SK-N-SH (cell line): Measurements from ENCODE around the gene MIOX. TPM values are rescaled to one million over a fixed set of nuclear protein-coding genes. Genes with fewer than 3 reads are reported as not detected.

ENCODE experiments used
- CTCF ChIA-PET: fragments of 300-600, 350-600 bp; formaldehyde crosslinking; extraction: SDS; loops from one replicate; lab custom pipeline; 2021; lab: Yijun Ruan, JAX
- POLR2A ChIA-PET: fragments of 350-600 bp; sonication (Branson Sonifier 250); formaldehyde crosslinking; extraction: SDS; loops from one replicate; lab custom pipeline; 2020; ENCODE audit warnings: antibody characterized with exemption, inconsistent platforms; lab: Yijun Ruan, JAX
- DNase-seq: peaks from one replicate; pipeline ENCODE4 v3.0.0; 2012
- H2AFZ ChIP-seq: fragments of 200-600 bp; sonication (generic); 2 replicates; pipeline ENCODE4 v1.8.1; 2016; ENCODE audit warnings: antibody characterized with exemption, mild to moderate bottlenecking, low read depth
- H3F3A ChIP-seq: fragments of 200-600 bp; sonication (generic); replicated peaks from 2 replicates; pipeline ENCODE3; 2016; ENCODE audit warnings: antibody characterized with exemption, mild to moderate bottlenecking; ENCODE audit not compliant: insufficient read depth
- H3K27ac ChIP-seq, 2 experiments: fragments of 200-500 bp in 1 of 2; fragments of 200-600 bp in 1 of 2; sonication (Bioruptor generic) in 1 of 2; sonication (generic), shearing (Covaris generic) in 1 of 2; 2 replicates each; pipeline versions ENCODE4 v1.5.1 to v1.6.1; 2014 to 2016; ENCODE audit warnings: low read depth in 2 of 2, inconsistent platforms in 1 of 2, low read length in 1 of 2, mild to moderate bottlenecking in 1 of 2, mixed read lengths in 1 of 2
- H3K27me3 ChIP-seq: fragments of 200-600 bp; sonication (generic), shearing (Covaris generic); 2 replicates; pipeline ENCODE4 v1.6.1; 2016; ENCODE audit warnings: mixed run types; ENCODE audit not compliant: insufficient read depth
- H3K36me3 ChIP-seq, 2 experiments: fragments of 200-500 bp in 1 of 2; fragments of 200-600 bp in 1 of 2; sonication (Bioruptor generic) in 1 of 2; sonication (generic) in 1 of 2; replicated peaks in 1 of 2; 2 replicates each; pipeline versions ENCODE3 to v1.5.1; 2014 to 2016; ENCODE audit warnings: low read length in 1 of 2, mild to moderate bottlenecking in 1 of 2; ENCODE audit not compliant: insufficient read depth in 2 of 2, control insufficient read depth in 1 of 2
- H3K4me1 ChIP-seq, 2 experiments: fragments of 200-500 bp in 1 of 2; fragments of 200-600 bp in 1 of 2; sonication (Bioruptor generic) in 1 of 2; sonication (generic), shearing (Covaris generic) in 1 of 2; 2 replicates each; pipeline versions ENCODE4 v1.5.1 to v1.6.1; 2014 to 2016; ENCODE audit warnings: low read depth in 1 of 2, low read length in 1 of 2, mixed run types in 1 of 2; ENCODE audit not compliant: insufficient read depth in 2 of 2, control insufficient read depth in 1 of 2
- H3K4me2 ChIP-seq: fragments of 200-600 bp; sonication (generic), shearing (Covaris generic); 2 replicates; pipeline ENCODE4 v1.6.1; 2017; ENCODE audit warnings: mixed run types
- H3K4me3 ChIP-seq, 2 experiments: fragments of 200-500 bp in 1 of 2; fragments of 200-600 bp in 1 of 2; sonication (Bioruptor generic) in 1 of 2; sonication (generic), shearing (Covaris generic) in 1 of 2; 2 replicates each; pipeline versions ENCODE4 v1.5.1 to v1.8.1; 2014 to 2016; ENCODE audit warnings: low read depth in 2 of 2, inconsistent platforms in 1 of 2, low read length in 1 of 2, mild to moderate bottlenecking in 1 of 2, mixed read lengths in 1 of 2, moderate library complexity in 1 of 2
- H3K79me2 ChIP-seq: fragments of 200-600 bp; sonication (generic); 2 replicates; pipeline ENCODE4 v1.8.1; 2017; ENCODE audit warnings: mild to moderate bottlenecking; ENCODE audit not compliant: insufficient read depth
- H3K9ac ChIP-seq: fragments of 200-600 bp; sonication (generic); 2 replicates; pipeline ENCODE4 v1.6.1; 2017; ENCODE audit warnings: mixed run types
- H3K9me2 ChIP-seq: fragments of 200-600 bp; sonication (generic); 2 replicates; pipeline ENCODE4 v1.6.1; 2017; ENCODE audit warnings: mixed run types
- H3K9me3 ChIP-seq: fragments of 200-600 bp; sonication (generic); 2 replicates; pipeline ENCODE4 v1.6.1; 2017; ENCODE audit warnings: mixed run types, mild to moderate bottlenecking, moderate library complexity
- H4K20me1 ChIP-seq: fragments of 200-600 bp; sonication (generic); 2 replicates; pipeline ENCODE4 v1.6.1; 2017; ENCODE audit warnings: mild to moderate bottlenecking, mixed run types; ENCODE audit not compliant: insufficient read depth
- CHD2 ChIP-seq: fragments of 150-350 bp; IDR thresholded peaks from 2 replicates; pipeline ENCODE4 v1.6.1; 2018; ENCODE audit warnings: low read length; ENCODE audit not compliant: partially characterized antibody
- FOSL2 ChIP-seq: IDR thresholded peaks from 2 replicates; pipeline ENCODE4 v1.4.0; 2012; ENCODE audit warnings: low read depth, mild to moderate bottlenecking, moderate library complexity, borderline replicate concordance
- FOXM1 ChIP-seq: IDR thresholded peaks from 2 replicates; pipeline ENCODE4 v1.4.0; 2012; ENCODE audit warnings: low read depth, mild to moderate bottlenecking
- MEF2A ChIP-seq: IDR thresholded peaks from 2 replicates; pipeline ENCODE4 v1.4.0; 2012; ENCODE audit warnings: low read depth, borderline replicate concordance
- MXI1 ChIP-seq: IDR thresholded peaks from 2 replicates; pipeline ENCODE4 v1.6.1; 2012; ENCODE audit warnings: mild to moderate bottlenecking, low read depth, low read length, improper control_type of control experiment
- NFIC ChIP-seq: IDR thresholded peaks from 2 replicates; pipeline ENCODE4 v1.4.0; 2012; ENCODE audit warnings: borderline replicate concordance
- RAD21 ChIP-seq: IDR thresholded peaks from 2 replicates; pipeline ENCODE4 v1.6.1; 2012; ENCODE audit warnings: mild to moderate bottlenecking, low read length
- RFX5 ChIP-seq: IDR thresholded peaks from 2 replicates; pipeline ENCODE4 v1.6.1; 2012; ENCODE audit warnings: mild to moderate bottlenecking, improper control_type of control experiment, low read length
- SIN3A ChIP-seq: IDR thresholded peaks from 2 replicates; pipeline ENCODE4 v1.6.1; 2012; ENCODE audit warnings: low read depth, mild to moderate bottlenecking, low read length, moderate library complexity, borderline replicate concordance
- SMC3 ChIP-seq: IDR thresholded peaks from 2 replicates; pipeline ENCODE4 v1.6.1; 2012; ENCODE audit warnings: low read depth, low read length, improper control_type of control experiment
- WGBS: methylation state at CpG from one replicate; pipeline ENCODE4 v1.1.6; 2017; ENCODE audit warnings: low lambda C conversion rate; 5-methylcytosine and 5-hydroxymethylcytosine counted together
- polyA plus RNA-seq, 3 experiments: library from polyadenylated mRNA; depleted of rRNA; stranded (reverse); fragments of >200 nt; gene quantifications; 2 replicates each; pipeline ENCODE4 v1.2.3, GENCODE V29; 2012
- TF ChIP-seq, protein P1 (sequence below): IDR thresholded peaks from 2 replicates; pipeline ENCODE4 v1.4.0; 2012; ENCODE audit warnings: low read depth, borderline replicate concordance
- TF ChIP-seq, protein P2 (sequence below): IDR thresholded peaks from 2 replicates; pipeline ENCODE4 v1.4.0; 2012; ENCODE audit warnings: low read depth
- TF ChIP-seq, protein P3 (sequence below): fragments of 200-600 bp; sonication (generic); IDR thresholded peaks from 2 replicates; pipeline ENCODE4 v1.6.1; 2017; ENCODE audit warnings: antibody characterized with exemption, mild to moderate bottlenecking, moderate library complexity

MIOX gene
- polyA plus RNA-seq, 1 of the 3 experiments (the other 2 are of a cell fraction), result 0.05 TPM

- Histone ChIP-seq H3K36me3 (peaks cover 0 to 70% of the 10 kb centered on the region in 2 experiments), H2AFZ (no peak overlapping the region), H3K27me3 (no peaks in the 10 kb centered on the region), H3K4me2 (no peak overlapping the region), H3K9me3 (no peaks in the 10 kb centered on the region), H3F3A (peaks cover 4% of the 10 kb centered on the region), H3K4me3 (no peak overlapping the region), H3K79me2 (no peaks in the 10 kb centered on the region), H3K9ac (no peak overlapping the region), H3K4me1 (peaks cover 1 to 6% of the 10 kb centered on the region in 2 experiments; a peak in 1 of 4 replicates), H4K20me1 (no peaks in the 10 kb centered on the region), H3K9me2 (no peaks in the 10 kb centered on the region), H3K27ac (no peak overlapping the region)
- TF ChIP-seq RFX5, result no peak
- TF ChIP-seq, protein P1, sequence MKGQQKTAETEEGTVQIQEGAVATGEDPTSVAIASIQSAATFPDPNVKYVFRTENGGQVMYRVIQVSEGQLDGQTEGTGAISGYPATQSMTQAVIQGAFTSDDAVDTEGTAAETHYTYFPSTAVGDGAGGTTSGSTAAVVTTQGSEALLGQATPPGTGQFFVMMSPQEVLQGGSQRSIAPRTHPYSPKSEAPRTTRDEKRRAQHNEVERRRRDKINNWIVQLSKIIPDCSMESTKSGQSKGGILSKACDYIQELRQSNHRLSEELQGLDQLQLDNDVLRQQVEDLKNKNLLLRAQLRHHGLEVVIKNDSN, result no peak
- TF ChIP-seq MXI1, result no peak
- TF ChIP-seq CHD2, result no peak
- no peak for TF ChIP-seq MEF2A
- TF ChIP-seq FOXM1, result no peak
- TF ChIP-seq, protein P2, sequence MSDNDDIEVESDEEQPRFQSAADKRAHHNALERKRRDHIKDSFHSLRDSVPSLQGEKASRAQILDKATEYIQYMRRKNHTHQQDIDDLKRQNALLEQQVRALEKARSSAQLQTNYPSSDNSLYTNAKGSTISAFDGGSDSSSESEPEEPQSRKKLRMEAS, result no peak
- no peak for TF ChIP-seq RAD21
- no peak for TF ChIP-seq FOSL2
- ChIA-PET CTCF (interaction anchor here (1.3 to 1.5 kb wide), 2 partner anchors 97 to 188 kb away, joined by 3 read pairs; no protein-coding TSS in a partner anchor), POLR2A (no interaction called here)
- WGBS, result 100% methylated on average over 4 of the region's 17 CpGs
- DNase-seq, result peak; percentile 24
Measured at GRCh38 chr22:50439314-50439870, 47.3 kb upstream of the MIOX start.

DNA sequence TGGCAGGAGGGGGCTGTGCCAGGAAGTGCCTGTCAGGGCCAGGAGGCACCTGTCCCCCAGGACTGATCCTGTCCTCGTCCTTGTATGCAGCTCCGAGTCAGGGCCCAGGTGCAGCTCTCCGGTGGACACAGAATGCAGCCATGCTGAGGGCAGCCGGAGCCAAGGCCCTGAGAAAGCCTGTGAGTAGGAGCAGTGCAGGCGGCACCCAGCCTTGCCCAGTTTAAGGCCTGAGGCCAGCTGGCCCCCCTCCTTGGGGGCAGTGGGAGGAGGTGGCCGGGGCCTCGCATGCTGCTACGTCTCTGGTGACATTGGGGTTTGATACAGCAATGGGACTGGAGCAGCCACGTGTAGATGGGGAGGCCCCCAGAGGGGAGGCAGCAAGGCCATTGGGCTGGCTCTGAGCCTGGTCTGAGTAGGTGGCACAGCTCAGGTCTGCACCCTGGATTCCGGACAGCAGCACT lies 46.8 kb upstream of the MIOX start:
- WGBS, result 88% methylated on average over 4 of the region's 10 CpGs
- CTCF ChIA-PET, result interaction anchor here (1.2 to 1.5 kb wide), 2 partner anchors 19 to 188 kb away, joined by 3 read pairs; no protein-coding TSS in a partner anchor

More for the DNA sequence above, 46.8 kb upstream of the MIOX start:
- Histone ChIP-seq H2AFZ (no peak overlapping the region), H3K27ac (no peak overlapping the region), H3K27me3 (no peaks in the 10 kb centered on the region), H3K36me3 (peaks cover 0 to 73% of the 10 kb centered on the region in 2 experiments), H4K20me1 (peaks cover 3% of the 10 kb centered on the region; the same call in 1 of the 2 replicates), H3K79me2 (no peaks in the 10 kb centered on the region), H3F3A (peaks cover 8% of the 10 kb centered on the region), H3K4me1 (peaks cover 5 to 9% of the 10 kb centered on the region in 2 experiments; a peak in 1 of 4 replicates), H3K9me3 (no peaks in the 10 kb centered on the region)
- POLR2A ChIA-PET, result no interaction called here
- TF ChIP-seq, protein P3, sequence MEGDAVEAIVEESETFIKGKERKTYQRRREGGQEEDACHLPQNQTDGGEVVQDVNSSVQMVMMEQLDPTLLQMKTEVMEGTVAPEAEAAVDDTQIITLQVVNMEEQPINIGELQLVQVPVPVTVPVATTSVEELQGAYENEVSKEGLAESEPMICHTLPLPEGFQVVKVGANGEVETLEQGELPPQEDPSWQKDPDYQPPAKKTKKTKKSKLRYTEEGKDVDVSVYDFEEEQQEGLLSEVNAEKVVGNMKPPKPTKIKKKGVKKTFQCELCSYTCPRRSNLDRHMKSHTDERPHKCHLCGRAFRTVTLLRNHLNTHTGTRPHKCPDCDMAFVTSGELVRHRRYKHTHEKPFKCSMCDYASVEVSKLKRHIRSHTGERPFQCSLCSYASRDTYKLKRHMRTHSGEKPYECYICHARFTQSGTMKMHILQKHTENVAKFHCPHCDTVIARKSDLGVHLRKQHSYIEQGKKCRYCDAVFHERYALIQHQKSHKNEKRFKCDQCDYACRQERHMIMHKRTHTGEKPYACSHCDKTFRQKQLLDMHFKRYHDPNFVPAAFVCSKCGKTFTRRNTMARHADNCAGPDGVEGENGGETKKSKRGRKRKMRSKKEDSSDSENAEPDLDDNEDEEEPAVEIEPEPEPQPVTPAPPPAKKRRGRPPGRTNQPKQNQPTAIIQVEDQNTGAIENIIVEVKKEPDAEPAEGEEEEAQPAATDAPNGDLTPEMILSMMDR, result no peak
- TF ChIP-seq SIN3A (no peak), SMC3 (no peak), NFIC (no peak)
- TF ChIP-seq, protein P1, result no peak
- TF ChIP-seq, all 33 proteins: peak for 0
- H3K9me2 ChIP-seq, result no peaks in the 10 kb centered on the region
- no peak overlapping the region for H3K4me2 ChIP-seq
- DNase-seq, result no peak
- H3K4me3 ChIP-seq, result no peak overlapping the region
- H3K9ac ChIP-seq, result no peak overlapping the region
